GM18951 (cell line): ENCODE data around the gene WNT7A.
"Not testable (repeated sequence)": the region's sequence is repeated elsewhere in the genome, so short reads cannot be mapped to it uniquely, and the experiment has no call there.

ENCODE experiments used
- POLR2A ChIP-seq: IDR thresholded peaks from 4 replicates; pipeline ENCODE4 v1.6.1; 2011; ENCODE audit warnings: mild to moderate bottlenecking; ENCODE audit not compliant: insufficient read length, insufficient read depth; ENCODE audit errors: extremely low read depth
- in situ Hi-C: fragments of 300-500 bp; cut with MboI; formaldehyde crosslinking; loops from one replicate; pipeline ENCODE4 v1.12.0; 2022; ENCODE audit warnings: low sequenced_read_pairs, mixed read lengths, inconsistent platforms; ENCODE audit not compliant: unreplicated experiment

The WNT7A gene

GRCh38 chr3:13879946-13880810, at the start of gene WNT7A:
Gene WNT7A, minus strand, starts transcription at chr3:13880071. Its CDS starts 255 bp downstream, at chr3:13879816.
- in situ Hi-C loops, result no loop called here

GRCh38 chr3:13928741-13929140, 48.9 kb upstream of the WNT7A start:
- in situ Hi-C loops, result not testable (repeated sequence)

More at GRCh38 chr3:13879946-13880810, at the start of gene WNT7A:
- TF ChIP-seq POLR2A, result no peak

- no peak for TF ChIP-seq POLR2A
- in situ Hi-C loops, result no loop called here
These were observed 47.4 kb upstream of the WNT7A start for GRCh38 chr3:13927295-13927694.

GRCh38 chr3:13916375-13916774, 36.5 kb upstream of the WNT7A start:
- no peak for TF ChIP-seq POLR2A
- in situ Hi-C loops, result no loop called here

DNA sequence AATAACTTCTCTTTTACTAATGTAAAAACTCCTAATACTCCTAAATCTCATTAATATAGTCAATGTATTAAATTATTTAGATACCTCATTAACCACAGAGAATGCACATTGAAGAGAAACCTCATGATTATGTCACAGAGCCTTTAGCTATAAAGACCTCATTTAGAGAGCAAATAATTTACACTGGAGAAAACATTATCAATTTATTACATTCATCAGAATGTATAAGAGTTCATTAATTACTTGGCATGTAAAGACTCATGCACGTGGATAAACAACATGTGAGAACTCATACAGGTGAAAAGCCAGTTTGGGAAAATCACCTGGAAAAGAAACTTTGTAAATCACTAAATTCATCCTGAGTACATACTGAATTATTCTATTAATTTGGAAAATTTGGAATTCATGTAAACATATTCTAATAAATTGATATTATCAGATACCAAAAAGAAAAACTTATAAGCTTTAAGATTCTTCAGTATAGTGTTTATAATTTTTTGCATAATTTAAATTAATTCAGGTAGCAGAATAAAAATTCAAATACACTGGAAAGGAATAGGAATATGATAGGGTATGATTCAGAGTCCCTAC, 22.9 kb upstream of the WNT7A start:
- in situ Hi-C loops, result no loop called here
- TF ChIP-seq POLR2A, result no peak

DNA sequence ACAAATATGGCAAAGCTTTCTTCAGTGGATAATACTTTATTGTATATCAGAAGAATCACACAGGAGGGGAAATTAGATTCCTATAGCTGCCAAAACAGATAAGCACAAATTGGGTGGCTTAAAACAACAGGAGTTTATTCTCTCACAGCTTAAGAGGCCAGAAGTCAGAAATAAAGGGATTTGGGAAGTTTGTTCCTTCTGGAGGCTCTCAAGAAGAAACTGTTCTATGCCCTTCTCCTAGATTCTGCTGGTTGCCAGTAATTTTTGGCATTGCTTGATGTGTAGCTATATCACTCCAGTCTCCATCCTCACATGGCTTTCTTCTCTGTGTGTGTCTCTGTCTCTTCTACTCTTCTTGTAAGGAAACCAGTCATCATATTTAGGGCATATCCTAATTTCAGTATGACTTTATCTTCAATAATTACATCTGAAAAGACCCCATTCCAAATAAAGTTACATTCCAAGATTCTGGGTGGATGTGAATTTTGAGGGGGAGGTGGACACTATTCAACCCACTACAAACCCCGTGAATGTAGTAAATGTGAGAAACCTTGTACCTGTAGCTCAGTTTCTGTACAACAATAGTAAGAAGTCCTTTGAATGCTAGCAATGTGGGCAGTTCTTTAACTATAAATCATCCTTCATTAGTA, 22.2 kb upstream of the WNT7A start:
- in situ Hi-C loops, result no loop called here
- TF ChIP-seq POLR2A, result no peak

- no peak for TF ChIP-seq POLR2A
- in situ Hi-C loops, result no loop called here
These were observed 18.5 kb upstream of the WNT7A start for GRCh38 chr3:13898346-13898745.

DNA sequence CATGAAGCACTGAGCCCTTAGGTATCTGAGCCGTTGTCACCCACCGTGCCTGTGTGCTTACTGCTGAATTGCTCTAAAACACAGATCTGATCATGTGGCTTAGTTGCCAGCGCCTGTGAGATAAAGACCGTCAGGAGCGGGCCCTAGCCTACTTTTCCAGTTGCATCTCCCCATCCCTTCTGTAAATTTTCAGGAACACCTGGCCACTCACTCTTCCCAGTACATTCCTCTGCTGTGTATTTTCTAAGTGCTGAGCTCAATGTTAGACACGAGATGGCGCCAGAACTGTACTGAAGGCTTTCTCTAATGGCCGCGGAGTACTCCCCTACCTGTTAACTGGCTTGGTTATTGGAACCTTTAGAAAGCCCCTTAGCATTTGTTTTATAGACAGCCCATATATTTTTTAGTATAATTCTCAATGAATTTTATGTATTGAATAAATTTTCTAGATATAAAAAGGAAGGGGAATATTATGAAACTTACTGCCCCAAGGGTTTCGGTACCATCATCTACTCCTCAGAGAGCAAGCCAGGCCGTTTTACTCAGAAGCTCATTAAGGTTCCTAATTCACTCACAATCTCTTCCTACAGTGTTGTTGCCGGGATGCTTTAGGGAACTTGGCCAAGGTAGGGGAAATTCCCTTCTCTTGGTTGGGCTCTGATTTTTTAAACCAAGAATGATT, 16.7 kb upstream of the WNT7A start:
- in situ Hi-C loops, result no loop called here
- TF ChIP-seq POLR2A, result no peak

GRCh38 chr3:13895155-13896105, 15.6 kb upstream of the WNT7A start:
- TF ChIP-seq POLR2A, result no peak
- in situ Hi-C loops, result no loop called here

- no peak for TF ChIP-seq POLR2A
These were observed 14.9 kb upstream of the WNT7A start for GRCh38 chr3:13894807-13895154.

DNA sequence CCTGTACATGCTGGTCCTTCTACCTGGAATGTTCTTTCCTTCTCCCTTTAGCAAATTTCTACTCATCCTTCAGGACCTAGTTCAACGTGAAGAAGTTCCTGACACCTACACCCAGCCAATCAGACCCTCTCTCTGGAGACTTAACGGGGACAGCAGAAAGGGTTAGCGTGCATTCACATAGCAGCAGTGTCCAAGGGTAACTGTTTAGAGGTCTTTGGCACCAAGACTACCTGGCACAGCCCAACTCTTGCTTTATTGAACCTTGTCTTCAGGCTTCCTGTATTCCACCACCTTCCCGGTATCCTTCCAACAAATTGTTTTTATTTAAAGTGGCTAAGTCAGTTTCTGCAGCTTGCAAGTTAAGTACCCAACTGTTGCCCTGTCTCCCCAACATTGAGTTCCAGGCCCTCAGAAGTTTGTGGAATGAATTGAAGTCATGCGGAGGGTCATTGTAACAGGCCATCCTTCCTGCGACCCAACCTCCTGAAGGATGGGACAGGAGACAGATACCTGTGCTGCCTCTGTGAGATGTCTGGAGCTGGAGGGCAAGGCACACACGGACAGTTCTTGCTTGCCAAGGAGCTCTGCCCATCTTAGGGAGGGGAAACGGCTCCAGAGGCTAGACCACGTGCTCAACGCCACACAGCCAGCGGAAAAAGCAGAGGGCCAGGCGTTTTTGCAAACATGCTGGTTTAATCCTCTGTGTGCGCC, 14.4 kb upstream of the WNT7A start:
- in situ Hi-C loops, result no loop called here
- TF ChIP-seq POLR2A, result no peak

More at GRCh38 chr3:13894807-13895154, 14.9 kb upstream of the WNT7A start:
- in situ Hi-C loops, result no loop called here

DNA sequence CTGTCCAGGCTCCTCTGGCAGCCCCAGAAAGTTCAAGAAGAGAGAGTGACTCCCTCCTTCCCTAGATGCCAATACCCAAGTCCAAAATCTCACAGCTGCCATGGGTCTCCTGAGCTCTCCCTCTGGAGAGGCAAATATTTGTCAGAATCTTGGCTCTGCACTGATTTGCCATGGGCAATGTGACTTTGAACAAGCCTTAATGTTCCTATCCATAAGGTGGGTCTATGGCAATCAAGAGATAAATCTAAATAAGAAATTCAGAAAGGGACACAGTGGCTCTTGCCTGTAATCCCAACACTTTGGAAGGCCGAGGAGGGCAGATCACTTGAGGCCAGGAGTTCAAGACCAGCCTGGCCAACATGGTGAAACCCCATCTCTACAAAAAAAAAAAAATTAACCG, 12.4 kb upstream of the WNT7A start:
- no peak for TF ChIP-seq POLR2A
- in situ Hi-C loops, result no loop called here
